Fibroblast of lung (primary cell): Measurements from ENCODE around the gene SGSH.

ENCODE experiments used
- CTCF ChIP-seq, 2 donors: IDR thresholded peaks in 1 of 2; conservative IDR thresholded peaks in 1 of 2; 1 replicate in 1 of 2; 2 replicates in 1 of 2; pipeline ENCODE4 v1.5.1; 2011 to 2012; ENCODE audit warnings: low read length in 2 of 2, control low read depth in 1 of 2, inconsistent platforms in 1 of 2, low read depth in 1 of 2, mild to moderate bottlenecking in 1 of 2
- EZH2 ChIP-seq: IDR thresholded peaks from 2 replicates; pipeline ENCODE4 v1.5.1; 2012; ENCODE audit warnings: low read length, control low read depth, mild to moderate bottlenecking; ENCODE audit errors: missing control alignments

- no peak for TF ChIP-seq CTCF (conservative IDR thresholded peaks at IDR 0.05 in 1 of 2, IDR thresholded peaks at IDR 0.05 in 1 of 2; ENCODE audit: low read depth in 1 of 2, low read length in 2 of 2)
- TF ChIP-seq EZH2, result no peak
These were observed 34.2 kb downstream of the SGSH start for GRCh38 chr17:80185968-80186367.
